Activated CD4-positive, alpha-beta T cell treated with anti-CD3 and anti-CD28 coated beads for 36 hours (primary cell): Measurements from ENCODE around the gene PDK3. TPM values are rescaled to one million over a fixed set of nuclear protein-coding genes. Genes with fewer than 3 reads are reported as not detected.
A peak's percentile ranks its signal among the peaks of the same experiment; 100 is the strongest.

Experiments used
- ATAC-seq: fragments of 200-7000 bp; cut with Tn5 transposase; one replicate; pipeline ENCODE4 v1.10.0; 2021; ENCODE audit warnings: mild to moderate bottlenecking, moderate library complexity
- CTCF ChIA-PET: fragments of 350-600 bp; sonication (Branson Sonifier 250); formaldehyde crosslinking; loops from one replicate; lab custom pipeline; 2021; ENCODE audit warnings: antibody characterized with exemption; lab: Charles Lee
- POLR2A ChIA-PET: fragments of 350-600 bp; sonication (Branson Sonifier 250); formaldehyde crosslinking; loops from one replicate; lab custom pipeline; 2021; ENCODE audit warnings: antibody characterized with exemption, inconsistent platforms; lab: Charles Lee
- DNase-seq: peaks from one replicate; pipeline ENCODE4 v3.0.0-alpha.2; 2020
- H3K27ac Mint-ChIP-seq: one replicate; pipeline ENCODE4 v1.8.0; 2021; ENCODE audit warnings: mixed read lengths
- H3K27me3 Mint-ChIP-seq: one replicate; pipeline ENCODE4 v1.8.0; 2021; ENCODE audit warnings: mixed read lengths
- H3K36me3 Mint-ChIP-seq: one replicate; pipeline ENCODE4 v1.8.0; 2021; ENCODE audit warnings: low read depth, mixed read lengths
- H3K4me1 Mint-ChIP-seq: one replicate; pipeline ENCODE4 v1.8.0; 2021; ENCODE audit warnings: mixed read lengths
- H3K4me3 Mint-ChIP-seq: one replicate; pipeline ENCODE4 v1.8.0; 2021; ENCODE audit warnings: mild to moderate bottlenecking, moderate library complexity, mixed read lengths
- H3K9me3 Mint-ChIP-seq: one replicate; pipeline ENCODE4 v1.8.0; 2021; ENCODE audit warnings: low read depth, mixed read lengths
- intact Hi-C, 2 experiments: fragments of 100-400 bp; cut with DNase I in 1 of 2; cut with micrococcal nuclease in 1 of 2; formaldehyde crosslinking; loops; one replicate each; pipeline versions ENCODE4 v1.14.2 to v1.15.1; 2022 to 2024; cut with DNase I, micrococcal nuclease
- total RNA-seq, 2 experiments: library from RNA; stranded (reverse); gene quantifications; one replicate each; pipeline ENCODE4 v1.2.3, GENCODE V29; 2021

The PDK3 gene
- total RNA-seq, 2 experiments from 2014 or later: 47.4 to 47.7 TPM

DNA sequence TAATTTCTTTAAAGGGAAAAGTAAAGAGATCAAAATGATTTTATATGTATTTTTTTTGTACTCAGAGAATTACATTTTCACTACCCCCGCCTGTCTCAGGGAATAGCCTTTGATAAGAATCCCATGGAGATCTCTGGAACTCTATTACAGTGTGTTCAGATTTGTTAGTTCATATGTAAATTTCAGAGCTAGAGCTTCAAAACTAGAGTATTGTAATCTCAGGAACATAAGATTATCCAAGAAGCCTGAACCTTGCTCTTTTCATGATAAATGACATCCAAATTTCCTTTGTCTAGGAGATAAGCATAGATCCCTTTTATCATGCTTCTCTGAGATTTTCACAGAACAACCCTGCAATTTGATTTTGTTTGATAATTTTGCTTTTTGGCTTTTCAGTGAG, 82.9 kb downstream of the PDK3 start:
- Mint-ChIP-seq H3K27ac (no peak overlapping the region), H3K27me3 (no peaks in the 10 kb centered on the region), H3K36me3 (peaks cover 10% of the 10 kb centered on the region), H3K4me3 (no peak overlapping the region), H3K9me3 (no peaks in the 10 kb centered on the region), H3K4me1 (no peaks in the 10 kb centered on the region)
- ChIA-PET CTCF (interaction anchor here (0.7 to 0.8 kb wide), 2 partner anchors 73 to 153 kb away, joined by 3 to 4 read pairs; no protein-coding TSS in a partner anchor), POLR2A (no interaction called here)
- intact Hi-C loops: no loop called here
- DNase-seq (no peak), ATAC-seq (no peak)

DNA sequence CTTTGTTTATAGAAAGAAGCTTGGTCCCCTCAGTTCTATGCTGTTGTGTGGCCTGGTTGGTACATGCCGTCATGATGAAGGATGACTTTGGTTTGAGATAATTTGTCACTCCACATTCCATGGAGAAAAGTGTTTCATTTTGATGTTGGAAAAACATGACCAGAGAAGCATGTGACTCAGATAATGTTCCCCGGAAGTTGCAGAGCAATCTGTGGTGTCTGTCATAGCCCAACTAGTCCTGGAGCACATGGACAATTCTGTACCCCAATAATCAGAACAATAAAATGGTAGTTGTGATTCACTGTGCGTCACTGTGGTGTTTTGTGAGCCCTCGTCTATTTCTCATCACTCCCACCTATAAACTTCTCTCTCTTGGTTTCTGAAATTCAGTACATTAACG, 85.1 kb downstream of the PDK3 start:
- ChIA-PET POLR2A (no interaction called here), CTCF (interaction anchor here (1.0 kb wide), 1 partner anchor 12 kb away, joined by 5 read pairs; no protein-coding TSS in a partner anchor)
- Mint-ChIP-seq H3K4me3 (no peak overlapping the region), H3K9me3 (no peaks in the 10 kb centered on the region), H3K27ac (no peak overlapping the region), H3K27me3 (no peaks in the 10 kb centered on the region), H3K4me1 (no peaks in the 10 kb centered on the region), H3K36me3 (no peaks in the 10 kb centered on the region)
- DNase-seq: no peak
- intact Hi-C loops: no loop called here
- no peak for ATAC-seq

DNA sequence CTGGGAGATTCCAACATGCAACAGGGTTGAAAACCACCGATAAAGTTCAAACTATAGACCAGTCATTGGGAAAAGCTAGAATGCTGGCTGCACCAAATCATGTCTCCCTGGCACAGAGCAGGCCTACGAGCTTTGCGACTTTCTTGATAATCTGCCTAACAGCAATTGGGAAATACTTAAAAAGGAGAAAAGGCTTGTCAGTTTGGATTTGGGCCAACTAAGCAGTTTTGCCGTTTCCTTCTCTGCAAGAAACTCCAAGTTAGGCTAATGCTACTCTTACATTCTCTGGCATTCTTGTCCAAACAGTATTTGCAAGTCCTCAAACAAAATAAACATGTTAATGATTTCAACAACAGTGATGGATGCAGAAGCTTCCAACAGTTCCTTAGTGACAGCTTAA, 87.9 kb downstream of the PDK3 start:
- POLR2A ChIA-PET: no interaction called here
- intact Hi-C loops: no loop called here
- no peak overlapping the region for H3K27ac Mint-ChIP-seq
- no peak for DNase-seq
- ATAC-seq: no peak
- no peak overlapping the region for H3K4me3 Mint-ChIP-seq
- H3K4me1 Mint-ChIP-seq: no peaks in the 10 kb centered on the region
- CTCF ChIA-PET: no interaction called here
- H3K36me3 Mint-ChIP-seq: no peaks in the 10 kb centered on the region
- no peaks in the 10 kb centered on the region for H3K27me3 Mint-ChIP-seq
- H3K9me3 Mint-ChIP-seq: no peaks in the 10 kb centered on the region

DNA sequence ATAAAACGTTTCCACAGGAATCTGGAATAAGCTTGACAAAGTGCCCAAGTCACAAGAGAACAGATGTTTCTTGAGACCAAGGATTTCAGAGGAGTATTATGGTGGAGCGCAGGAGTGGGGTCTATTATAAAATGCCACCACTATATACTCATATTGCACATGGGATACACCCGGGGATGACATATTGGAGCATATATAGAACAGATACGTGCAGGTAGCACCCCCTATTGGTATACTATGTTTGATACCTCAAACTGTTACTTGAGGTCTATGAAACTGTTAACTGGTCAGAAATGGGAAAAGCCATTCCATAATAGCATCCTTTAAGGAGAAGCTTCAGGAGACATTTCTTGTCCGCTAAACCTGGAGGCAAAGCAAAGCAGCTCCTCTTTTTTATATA, 96.0 kb downstream of the PDK3 start:
- ChIA-PET CTCF (interaction anchor here (1.0 to 1.2 kb wide), 6 partner anchors 11 to 265 kb away, joined by 3 to 5 read pairs (median 4); no protein-coding TSS in a partner anchor), POLR2A (no interaction called here)
- Mint-ChIP-seq H3K4me1 (no peaks in the 10 kb centered on the region), H3K27me3 (no peaks in the 10 kb centered on the region), H3K36me3 (no peaks in the 10 kb centered on the region), H3K27ac (no peak overlapping the region), H3K9me3 (no peaks in the 10 kb centered on the region), H3K4me3 (no peak overlapping the region)
- ATAC-seq (no peak), DNase-seq (no peak)
- intact Hi-C loops: loop anchor here (1.0 to 2.0 kb wide), 3 partner anchors 166 to 190 kb away; no protein-coding TSS in a partner anchor

- ATAC-seq: no peak
- POLR2A ChIA-PET: no interaction called here
- intact Hi-C loops: no loop called here
- no peaks in the 10 kb centered on the region for H3K27me3 Mint-ChIP-seq
- H3K9me3 Mint-ChIP-seq: no peaks in the 10 kb centered on the region
- H3K4me3 Mint-ChIP-seq: no peak overlapping the region
- CTCF ChIA-PET: no interaction called here
- no peak overlapping the region for H3K27ac Mint-ChIP-seq
- no peaks in the 10 kb centered on the region for H3K4me1 Mint-ChIP-seq
- DNase-seq: no peak
- no peaks in the 10 kb centered on the region for H3K36me3 Mint-ChIP-seq
These were observed 98.4 kb downstream of the PDK3 start for GRCh38 chrX:24563291-24564010.

- no peak for ATAC-seq
These were observed 101.2 kb downstream of the PDK3 start for GRCh38 chrX:24566240-24566639.

GRCh38 chrX:24567169-24567568, 102.1 kb downstream of the PDK3 start:
- POLR2A ChIA-PET: no interaction called here
- ATAC-seq: no peak
- intact Hi-C loops: loop anchor here in 1 of 2 experiments (5.0 kb wide), 1 partner anchor 185 kb away; no protein-coding TSS in a partner anchor

More at GRCh38 chrX:24566240-24566639, 101.2 kb downstream of the PDK3 start:
- intact Hi-C loops: loop anchor here in 1 of 2 experiments (5.0 kb wide), 1 partner anchor 184 kb away; no protein-coding TSS in a partner anchor
- Mint-ChIP-seq H3K27me3 (no peaks in the 10 kb centered on the region), H3K27ac (no peak overlapping the region), H3K4me3 (no peak overlapping the region), H3K36me3 (no peaks in the 10 kb centered on the region), H3K4me1 (no peaks in the 10 kb centered on the region), H3K9me3 (no peaks in the 10 kb centered on the region)
- ChIA-PET CTCF (no interaction called here), POLR2A (no interaction called here)
- DNase-seq: no peak

DNA sequence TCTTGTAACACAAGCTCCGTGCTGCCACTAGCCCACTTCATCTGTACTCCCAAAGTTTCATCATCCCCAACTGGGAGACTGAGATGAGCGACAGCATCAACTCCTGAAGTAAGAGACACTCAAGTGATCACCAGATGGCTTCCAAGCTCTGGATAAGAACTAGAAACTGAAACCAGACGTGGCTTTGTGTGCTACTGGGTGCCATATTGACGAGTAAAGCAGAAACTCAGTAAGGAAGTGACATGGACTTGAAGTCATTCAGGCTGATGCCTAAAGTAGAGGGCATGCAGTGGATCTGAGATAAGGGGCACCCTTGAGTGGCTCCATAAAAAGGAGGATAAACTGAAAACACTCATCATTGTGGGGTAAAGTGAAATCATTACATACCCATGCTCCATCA, 109.7 kb downstream of the PDK3 start:
- peaks cover 3% of the 10 kb centered on the region for H3K4me1 Mint-ChIP-seq
- no peaks in the 10 kb centered on the region for H3K36me3 Mint-ChIP-seq
- DNase-seq: peak; percentile 6
- H3K4me3 Mint-ChIP-seq: no peak overlapping the region
- ChIA-PET CTCF (interaction anchor here (0.7 kb wide), 1 partner anchor 278 kb away, joined by 4 read pairs; no protein-coding TSS in a partner anchor), POLR2A (no interaction called here)
- ATAC-seq: peak; percentile 68
- no peaks in the 10 kb centered on the region for H3K9me3 Mint-ChIP-seq
- H3K27ac Mint-ChIP-seq: no peak overlapping the region
- intact Hi-C loops: no loop called here
- H3K27me3 Mint-ChIP-seq: no peaks in the 10 kb centered on the region

More at GRCh38 chrX:24567169-24567568, 102.1 kb downstream of the PDK3 start:
- no peak for DNase-seq
- H3K4me3 Mint-ChIP-seq: no peak overlapping the region
- CTCF ChIA-PET: interaction anchor here (0.6 kb wide), 1 partner anchor 42 kb away, joined by 3 read pairs; no protein-coding TSS in a partner anchor
- H3K27ac Mint-ChIP-seq: no peak overlapping the region
- H3K27me3 Mint-ChIP-seq: no peaks in the 10 kb centered on the region
- H3K4me1 Mint-ChIP-seq: no peaks in the 10 kb centered on the region
- no peaks in the 10 kb centered on the region for H3K9me3 Mint-ChIP-seq
- no peaks in the 10 kb centered on the region for H3K36me3 Mint-ChIP-seq

- Mint-ChIP-seq H3K4me3 (no peak overlapping the region), H3K27me3 (no peaks in the 10 kb centered on the region), H3K9me3 (no peaks in the 10 kb centered on the region), H3K36me3 (no peaks in the 10 kb centered on the region), H3K4me1 (peaks cover 3% of the 10 kb centered on the region), H3K27ac (no peak overlapping the region)
- DNase-seq (no peak), ATAC-seq (no peak)
- intact Hi-C loops: no loop called here
- POLR2A ChIA-PET: no interaction called here
- CTCF ChIA-PET: no interaction called here
These were observed 110.4 kb downstream of the PDK3 start for GRCh38 chrX:24575496-24575895.

DNA sequence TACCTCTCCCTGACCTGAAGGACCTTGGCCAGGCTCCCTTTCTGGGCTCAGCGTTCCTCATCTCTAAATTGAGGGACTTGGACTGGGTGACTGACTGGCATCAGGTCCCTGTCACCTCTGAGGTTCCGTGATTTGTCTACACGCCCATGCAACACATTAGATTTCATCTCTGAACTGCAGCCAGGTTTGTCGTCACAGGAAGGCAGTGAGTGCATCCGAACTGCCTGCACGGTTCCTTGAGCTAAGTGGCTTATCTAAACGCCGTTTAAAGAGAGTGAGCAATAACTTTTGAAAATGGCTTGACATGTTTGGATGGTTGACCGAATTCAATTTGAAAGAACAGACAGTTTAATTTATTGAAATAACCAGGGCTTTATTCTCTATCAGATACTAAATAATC, 112.0 kb downstream of the PDK3 start:
- intact Hi-C loops: no loop called here
- DNase-seq (no peak), ATAC-seq (no peak)
- POLR2A ChIA-PET: no interaction called here
- H3K27ac Mint-ChIP-seq: no peak overlapping the region
- H3K9me3 Mint-ChIP-seq: no peaks in the 10 kb centered on the region
- H3K27me3 Mint-ChIP-seq: no peaks in the 10 kb centered on the region
- H3K36me3 Mint-ChIP-seq: no peaks in the 10 kb centered on the region
- H3K4me3 Mint-ChIP-seq: no peak overlapping the region
- peaks cover 3% of the 10 kb centered on the region for H3K4me1 Mint-ChIP-seq
- CTCF ChIA-PET: no interaction called here
